HG03460 (cell line): ENCODE data around the gene LHX6.

Experiments
- ATAC-seq: cut with Tn5 transposase; IDR thresholded peaks from one replicate; pipeline ENCODE4 v1.9.1; 2021; ENCODE audit not compliant: unreplicated experiment

Gene LHX6

GRCh38 chr9:122236681-122237080, 7.9 kb upstream of the LHX6 start:
- no peak for ATAC-seq

GRCh38 chr9:122234022-122234748, 5.4 kb upstream of the LHX6 start:
- no peak for ATAC-seq

GRCh38 chr9:122232796-122233306, 4.1 kb upstream of the LHX6 start:
- no peak for ATAC-seq

- ATAC-seq, result no peak
Measured at GRCh38 chr9:122229485-122229837, 704 bp upstream of the LHX6 start.

GRCh38 chr9:122228191-122228567, 578 bp downstream of the LHX6 start:
- no peak for ATAC-seq

GRCh38 chr9:122227575-122227900, 1.2 kb downstream of the LHX6 start:
- no peak for ATAC-seq

- ATAC-seq, result no peak
Measured at GRCh38 chr9:122226758-122227574, 1.8 kb downstream of the LHX6 start.

GRCh38 chr9:122226142-122226757, 2.5 kb downstream of the LHX6 start:
- ATAC-seq, result no peak

GRCh38 chr9:122225312-122226141, 3.2 kb downstream of the LHX6 start:
- ATAC-seq, result no peak

GRCh38 chr9:122223435-122223834, 5.3 kb downstream of the LHX6 start:
- no peak for ATAC-seq

GRCh38 chr9:122222791-122223190, 6.0 kb downstream of the LHX6 start:
- ATAC-seq, result no peak

- no peak for ATAC-seq
Measured at GRCh38 chr9:122221183-122221811, 7.5 kb downstream of the LHX6 start.

GRCh38 chr9:122220673-122221182, 8.0 kb downstream of the LHX6 start:
- no peak for ATAC-seq

GRCh38 chr9:122219856-122220672, 8.7 kb downstream of the LHX6 start:
- no peak for ATAC-seq

GRCh38 chr9:122218935-122219855, 9.6 kb downstream of the LHX6 start:
- no peak for ATAC-seq

GRCh38 chr9:122218071-122218934, 10.5 kb downstream of the LHX6 start:
- ATAC-seq, result no peak

- ATAC-seq, result no peak
Measured at GRCh38 chr9:122217640-122218039, 11.1 kb downstream of the LHX6 start.
